HepG2 (cell line): ENCODE results near the gene CPT1B. TPM values are rescaled to one million over a fixed set of nuclear protein-coding genes. Genes with fewer than 3 reads are reported as not detected.

Source experiments
- IKZF1 ChIP-seq: fragments of 450-650 bp; IDR thresholded peaks from 2 replicates; pipeline ENCODE4 v1.7.1; 2016
- KLF12 ChIP-seq: sonication (generic); formaldehyde crosslinking; IDR thresholded peaks from 2 replicates; pipeline ENCODE4 v1.4.0; 2020; ENCODE audit warnings: missing genetic modification reagents, borderline replicate concordance
- MBD4 ChIP-seq: IDR thresholded peaks from 2 replicates; pipeline ENCODE4 v1.6.1; 2012; ENCODE audit warnings: low read length, inconsistent platforms, borderline replicate concordance
- MZF1 ChIP-seq: sonication (generic); formaldehyde crosslinking; IDR thresholded peaks from 2 replicates; pipeline ENCODE4 v1.8.1; 2023; ENCODE audit warnings: mild to moderate bottlenecking, missing genetic modification reagents, borderline replicate concordance
- SMAD3 ChIP-seq: sonication (generic); formaldehyde crosslinking; IDR thresholded peaks from 2 replicates; pipeline ENCODE4 v1.4.0; 2020; ENCODE audit warnings: missing genetic modification reagents
- SNRNP70 ChIP-seq: fragments of 200-400 bp; formaldehyde crosslinking; IDR thresholded peaks from 2 replicates; pipeline ENCODE4 v1.6.1; 2017; ENCODE audit warnings: mild to moderate bottlenecking, low read depth, low read length, moderate library complexity
- ZNF549 ChIP-seq: sonication (generic); formaldehyde crosslinking; IDR thresholded peaks from 2 replicates; pipeline ENCODE4 v1.5.0; 2020; ENCODE audit warnings: missing genetic modification reagents
- ZNF777 ChIP-seq: sonication (generic); formaldehyde crosslinking; IDR thresholded peaks from 2 replicates; pipeline ENCODE4 v1.4.0; 2020; ENCODE audit warnings: missing genetic modification reagents
- ZSCAN22 ChIP-seq: sonication (generic); formaldehyde crosslinking; IDR thresholded peaks from 2 replicates; pipeline ENCODE4 v1.4.0; 2020; ENCODE audit warnings: mild to moderate bottlenecking, missing genetic modification reagents
- polyA plus RNA-seq, 8 experiments: library from polyadenylated mRNA; depleted of rRNA in 3 of 8; stranded (reverse) in 7 of 8; unstranded in 1 of 8; fragments of >200 nt; fragmentation: Illumina TruSeq in 4 of 8; extraction: Trizol in 4 of 8; gene quantifications; 2 replicates each; pipeline versions ENCODE4 v1.2.1 to v1.2.3, GENCODE V29; 2011 to 2016; ENCODE audit warnings: low read depth in 4 of 8, missing spikeins in 1 of 8, mixed read lengths in 1 of 8; ENCODE audit not compliant: insufficient read depth in 1 of 8
- total RNA-seq, 5 experiments: library from RNA; depleted of rRNA; stranded (reverse); fragments of >200 nt; fragmentation: Illumina TruSeq; extraction: Trizol; gene quantifications; 2 replicates each; pipeline ENCODE4 v1.2.3, GENCODE V29; 2016; ENCODE audit warnings: low read depth in 1 of 5
- TF ChIP-seq, protein P1 (sequence below): sonication (generic); formaldehyde crosslinking; IDR thresholded peaks from 2 replicates; pipeline ENCODE4 v1.8.1; 2022; ENCODE audit warnings: mild to moderate bottlenecking, missing genetic modification reagents
- TF ChIP-seq, protein P2 (sequence below): sonication (generic); formaldehyde crosslinking; IDR thresholded peaks from 2 replicates; pipeline ENCODE4 v1.5.0; 2020; ENCODE audit warnings: mild to moderate bottlenecking, missing genetic modification reagents
- TF ChIP-seq, protein P3 (sequence below): sonication (generic); formaldehyde crosslinking; IDR thresholded peaks from 2 replicates; pipeline ENCODE4 v1.4.0; 2020; ENCODE audit warnings: mild to moderate bottlenecking, missing genetic modification reagents, borderline replicate concordance
- TF ChIP-seq, protein P4 (sequence below): sonication (generic); formaldehyde crosslinking; IDR thresholded peaks from 2 replicates; pipeline ENCODE4 v1.8.0; 2022; ENCODE audit warnings: mild to moderate bottlenecking, missing genetic modification reagents, moderate library complexity
- TF ChIP-seq, protein P5 (sequence below): IDR thresholded peaks from 2 replicates; pipeline ENCODE4 v1.6.1; 2016; ENCODE audit warnings: control low read depth
- TF ChIP-seq, protein P6 (sequence below): sonication (generic); formaldehyde crosslinking; conservative IDR thresholded peaks from 2 replicates; pipeline ENCODE4 v1.4.0; 2020; ENCODE audit warnings: mild to moderate bottlenecking, missing genetic modification reagents, moderate library complexity
- TF ChIP-seq, protein P7 (sequence below): sonication (generic); formaldehyde crosslinking; conservative IDR thresholded peaks from 2 replicates; pipeline ENCODE4 v1.8.0; 2022; ENCODE audit warnings: missing genetic modification reagents

The CPT1B gene
- total and polyA plus RNA-seq, 2 of the 13 experiments (the other 11 are each of a cell fraction or from before 2014, with no cell fraction given) = 9.2 to 19.5 TPM

DNA sequence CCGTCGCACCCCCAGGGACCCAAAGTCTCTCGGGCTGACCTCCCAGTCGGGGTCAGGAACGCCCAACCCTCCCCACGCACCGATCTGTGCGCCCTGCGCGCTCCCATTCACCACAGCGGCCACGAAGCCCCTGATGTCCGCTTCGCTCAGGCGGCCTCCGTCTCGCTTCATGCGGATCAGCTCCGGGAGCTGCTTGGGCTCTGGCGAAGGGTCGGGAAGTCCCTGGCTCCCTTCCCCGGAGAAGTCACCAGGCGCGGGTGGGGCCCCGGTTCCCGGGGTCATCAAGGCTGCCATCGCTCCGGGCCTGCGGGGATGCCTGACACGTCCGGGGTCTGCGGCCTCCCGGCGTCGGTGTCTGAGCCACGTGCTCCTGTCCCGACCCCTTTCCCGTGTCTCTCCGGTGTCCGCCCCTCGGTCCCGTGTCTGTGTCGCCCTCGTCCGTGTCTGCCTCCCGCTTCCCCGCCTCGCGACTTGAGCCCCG is 48.8 kb downstream of the CPT1B start (continued):
- TF ChIP-seq, protein P1, sequence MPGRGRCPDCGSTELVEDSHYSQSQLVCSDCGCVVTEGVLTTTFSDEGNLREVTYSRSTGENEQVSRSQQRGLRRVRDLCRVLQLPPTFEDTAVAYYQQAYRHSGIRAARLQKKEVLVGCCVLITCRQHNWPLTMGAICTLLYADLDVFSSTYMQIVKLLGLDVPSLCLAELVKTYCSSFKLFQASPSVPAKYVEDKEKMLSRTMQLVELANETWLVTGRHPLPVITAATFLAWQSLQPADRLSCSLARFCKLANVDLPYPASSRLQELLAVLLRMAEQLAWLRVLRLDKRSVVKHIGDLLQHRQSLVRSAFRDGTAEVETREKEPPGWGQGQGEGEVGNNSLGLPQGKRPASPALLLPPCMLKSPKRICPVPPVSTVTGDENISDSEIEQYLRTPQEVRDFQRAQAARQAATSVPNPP (CRISPR knock-in tag) = peak; percentile 42; the same call in 1 of the 2 replicates
- TF ChIP-seq, protein P2, sequence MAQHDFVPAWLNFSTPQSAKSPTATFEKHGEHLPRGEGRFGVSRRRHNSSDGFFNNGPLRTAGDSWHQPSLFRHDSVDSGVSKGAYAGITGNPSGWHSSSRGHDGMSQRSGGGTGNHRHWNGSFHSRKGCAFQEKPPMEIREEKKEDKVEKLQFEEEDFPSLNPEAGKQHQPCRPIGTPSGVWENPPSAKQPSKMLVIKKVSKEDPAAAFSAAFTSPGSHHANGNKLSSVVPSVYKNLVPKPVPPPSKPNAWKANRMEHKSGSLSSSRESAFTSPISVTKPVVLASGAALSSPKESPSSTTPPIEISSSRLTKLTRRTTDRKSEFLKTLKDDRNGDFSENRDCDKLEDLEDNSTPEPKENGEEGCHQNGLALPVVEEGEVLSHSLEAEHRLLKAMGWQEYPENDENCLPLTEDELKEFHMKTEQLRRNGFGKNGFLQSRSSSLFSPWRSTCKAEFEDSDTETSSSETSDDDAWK = no peak
- TF ChIP-seq MZF1 (CRISPR knock-in tag) (no peak), MBD4 (no peak), SMAD3 (no peak), ZNF777 (CRISPR knock-in tag) (no peak), ZSCAN22 (no peak), SNRNP70 (0 out of 2 replicates have a peak, but pooled peaks have one; percentile 5), KLF12 (CRISPR knock-in tag) (no peak), IKZF1 (no peak), ZNF549 (CRISPR knock-in tag) (no peak)
- TF ChIP-seq, protein P3, sequence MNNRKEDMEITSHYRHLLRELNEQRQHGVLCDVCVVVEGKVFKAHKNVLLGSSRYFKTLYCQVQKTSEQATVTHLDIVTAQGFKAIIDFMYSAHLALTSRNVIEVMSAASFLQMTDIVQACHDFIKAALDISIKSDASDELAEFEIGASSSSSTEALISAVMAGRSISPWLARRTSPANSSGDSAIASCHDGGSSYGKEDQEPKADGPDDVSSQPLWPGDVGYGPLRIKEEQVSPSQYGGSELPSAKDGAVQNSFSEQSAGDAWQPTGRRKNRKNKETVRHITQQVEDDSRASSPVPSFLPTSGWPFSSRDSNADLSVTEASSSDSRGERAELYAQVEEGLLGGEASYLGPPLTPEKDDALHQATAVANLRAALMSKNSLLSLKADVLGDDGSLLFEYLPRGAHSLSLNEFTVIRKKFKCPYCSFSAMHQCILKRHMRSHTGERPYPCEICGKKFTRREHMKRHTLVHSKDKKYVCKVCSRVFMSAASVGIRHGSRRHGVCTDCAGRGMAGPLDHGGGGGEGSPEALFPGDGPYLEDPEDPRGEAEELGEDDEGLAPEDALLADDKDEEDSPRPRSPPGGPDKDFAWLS = no peak
- TF ChIP-seq, protein P4, sequence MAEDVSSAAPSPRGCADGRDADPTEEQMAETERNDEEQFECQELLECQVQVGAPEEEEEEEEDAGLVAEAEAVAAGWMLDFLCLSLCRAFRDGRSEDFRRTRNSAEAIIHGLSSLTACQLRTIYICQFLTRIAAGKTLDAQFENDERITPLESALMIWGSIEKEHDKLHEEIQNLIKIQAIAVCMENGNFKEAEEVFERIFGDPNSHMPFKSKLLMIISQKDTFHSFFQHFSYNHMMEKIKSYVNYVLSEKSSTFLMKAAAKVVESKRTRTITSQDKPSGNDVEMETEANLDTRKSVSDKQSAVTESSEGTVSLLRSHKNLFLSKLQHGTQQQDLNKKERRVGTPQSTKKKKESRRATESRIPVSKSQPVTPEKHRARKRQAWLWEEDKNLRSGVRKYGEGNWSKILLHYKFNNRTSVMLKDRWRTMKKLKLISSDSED (CRISPR knock-in tag) = no peak
- TF ChIP-seq, protein P5, sequence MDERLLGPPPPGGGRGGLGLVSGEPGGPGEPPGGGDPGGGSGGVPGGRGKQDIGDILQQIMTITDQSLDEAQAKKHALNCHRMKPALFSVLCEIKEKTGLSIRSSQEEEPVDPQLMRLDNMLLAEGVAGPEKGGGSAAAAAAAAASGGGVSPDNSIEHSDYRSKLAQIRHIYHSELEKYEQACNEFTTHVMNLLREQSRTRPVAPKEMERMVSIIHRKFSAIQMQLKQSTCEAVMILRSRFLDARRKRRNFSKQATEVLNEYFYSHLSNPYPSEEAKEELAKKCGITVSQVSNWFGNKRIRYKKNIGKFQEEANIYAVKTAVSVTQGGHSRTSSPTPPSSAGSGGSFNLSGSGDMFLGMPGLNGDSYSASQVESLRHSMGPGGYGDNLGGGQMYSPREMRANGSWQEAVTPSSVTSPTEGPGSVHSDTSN = no peak
- TF ChIP-seq, protein P6, sequence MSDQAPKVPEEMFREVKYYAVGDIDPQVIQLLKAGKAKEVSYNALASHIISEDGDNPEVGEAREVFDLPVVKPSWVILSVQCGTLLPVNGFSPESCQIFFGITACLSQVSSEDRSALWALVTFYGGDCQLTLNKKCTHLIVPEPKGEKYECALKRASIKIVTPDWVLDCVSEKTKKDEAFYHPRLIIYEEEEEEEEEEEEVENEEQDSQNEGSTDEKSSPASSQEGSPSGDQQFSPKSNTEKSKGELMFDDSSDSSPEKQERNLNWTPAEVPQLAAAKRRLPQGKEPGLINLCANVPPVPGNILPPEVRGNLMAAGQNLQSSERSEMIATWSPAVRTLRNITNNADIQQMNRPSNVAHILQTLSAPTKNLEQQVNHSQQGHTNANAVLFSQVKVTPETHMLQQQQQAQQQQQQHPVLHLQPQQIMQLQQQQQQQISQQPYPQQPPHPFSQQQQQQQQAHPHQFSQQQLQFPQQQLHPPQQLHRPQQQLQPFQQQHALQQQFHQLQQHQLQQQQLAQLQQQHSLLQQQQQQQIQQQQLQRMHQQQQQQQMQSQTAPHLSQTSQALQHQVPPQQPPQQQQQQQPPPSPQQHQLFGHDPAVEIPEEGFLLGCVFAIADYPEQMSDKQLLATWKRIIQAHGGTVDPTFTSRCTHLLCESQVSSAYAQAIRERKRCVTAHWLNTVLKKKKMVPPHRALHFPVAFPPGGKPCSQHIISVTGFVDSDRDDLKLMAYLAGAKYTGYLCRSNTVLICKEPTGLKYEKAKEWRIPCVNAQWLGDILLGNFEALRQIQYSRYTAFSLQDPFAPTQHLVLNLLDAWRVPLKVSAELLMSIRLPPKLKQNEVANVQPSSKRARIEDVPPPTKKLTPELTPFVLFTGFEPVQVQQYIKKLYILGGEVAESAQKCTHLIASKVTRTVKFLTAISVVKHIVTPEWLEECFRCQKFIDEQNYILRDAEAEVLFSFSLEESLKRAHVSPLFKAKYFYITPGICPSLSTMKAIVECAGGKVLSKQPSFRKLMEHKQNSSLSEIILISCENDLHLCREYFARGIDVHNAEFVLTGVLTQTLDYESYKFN (CRISPR knock-in tag) = no peak
- TF ChIP-seq, protein P7, sequence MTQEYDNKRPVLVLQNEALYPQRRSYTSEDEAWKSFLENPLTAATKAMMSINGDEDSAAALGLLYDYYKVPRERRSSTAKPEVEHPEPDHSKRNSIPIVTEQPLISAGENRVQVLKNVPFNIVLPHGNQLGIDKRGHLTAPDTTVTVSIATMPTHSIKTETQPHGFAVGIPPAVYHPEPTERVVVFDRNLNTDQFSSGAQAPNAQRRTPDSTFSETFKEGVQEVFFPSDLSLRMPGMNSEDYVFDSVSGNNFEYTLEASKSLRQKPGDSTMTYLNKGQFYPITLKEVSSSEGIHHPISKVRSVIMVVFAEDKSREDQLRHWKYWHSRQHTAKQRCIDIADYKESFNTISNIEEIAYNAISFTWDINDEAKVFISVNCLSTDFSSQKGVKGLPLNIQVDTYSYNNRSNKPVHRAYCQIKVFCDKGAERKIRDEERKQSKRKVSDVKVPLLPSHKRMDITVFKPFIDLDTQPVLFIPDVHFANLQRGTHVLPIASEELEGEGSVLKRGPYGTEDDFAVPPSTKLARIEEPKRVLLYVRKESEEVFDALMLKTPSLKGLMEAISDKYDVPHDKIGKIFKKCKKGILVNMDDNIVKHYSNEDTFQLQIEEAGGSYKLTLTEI = no peak
